Muscle layer of duodenum (tissue), 2 donors: Measurements from ENCODE around the gene APOO.

ENCODE experiments used
- H3K27ac ChIP-seq: one replicate; pipeline ENCODE4 v1.7.0; 2013; ENCODE audit warnings: mild to moderate bottlenecking, low read length
- H3K27me3 ChIP-seq: one replicate; pipeline ENCODE4 v1.7.0; 2013; ENCODE audit warnings: low read depth, mild to moderate bottlenecking, control low read depth, low read length
- H3K36me3 ChIP-seq, 2 donors: one replicate each; pipeline ENCODE4 v1.7.0; 2013; ENCODE audit warnings: low read length in 2 of 2, control low read depth in 1 of 2, mild to moderate bottlenecking in 1 of 2; ENCODE audit not compliant: insufficient read depth in 2 of 2, control insufficient read depth in 1 of 2
- H3K4me1 ChIP-seq, 2 donors: one replicate each; pipeline ENCODE4 v1.7.0; 2013; ENCODE audit warnings: low read length in 2 of 2, mild to moderate bottlenecking in 2 of 2, control low read depth in 1 of 2, moderate library complexity in 1 of 2; ENCODE audit not compliant: insufficient read depth in 2 of 2, control insufficient read depth in 1 of 2
- H3K4me3 ChIP-seq, 2 donors: one replicate each; pipeline ENCODE4 v1.7.0; 2013; ENCODE audit warnings: low read length in 2 of 2, low read depth in 1 of 2, mild to moderate bottlenecking in 1 of 2
- H3K9me3 ChIP-seq, 2 donors: one replicate each; pipeline ENCODE4 v1.7.0; 2013; ENCODE audit warnings: low read length in 2 of 2, control low read depth in 1 of 2, mild to moderate bottlenecking in 1 of 2; ENCODE audit not compliant: control insufficient read depth in 1 of 2
- donor health status: healthy.

The APOO gene

DNA sequence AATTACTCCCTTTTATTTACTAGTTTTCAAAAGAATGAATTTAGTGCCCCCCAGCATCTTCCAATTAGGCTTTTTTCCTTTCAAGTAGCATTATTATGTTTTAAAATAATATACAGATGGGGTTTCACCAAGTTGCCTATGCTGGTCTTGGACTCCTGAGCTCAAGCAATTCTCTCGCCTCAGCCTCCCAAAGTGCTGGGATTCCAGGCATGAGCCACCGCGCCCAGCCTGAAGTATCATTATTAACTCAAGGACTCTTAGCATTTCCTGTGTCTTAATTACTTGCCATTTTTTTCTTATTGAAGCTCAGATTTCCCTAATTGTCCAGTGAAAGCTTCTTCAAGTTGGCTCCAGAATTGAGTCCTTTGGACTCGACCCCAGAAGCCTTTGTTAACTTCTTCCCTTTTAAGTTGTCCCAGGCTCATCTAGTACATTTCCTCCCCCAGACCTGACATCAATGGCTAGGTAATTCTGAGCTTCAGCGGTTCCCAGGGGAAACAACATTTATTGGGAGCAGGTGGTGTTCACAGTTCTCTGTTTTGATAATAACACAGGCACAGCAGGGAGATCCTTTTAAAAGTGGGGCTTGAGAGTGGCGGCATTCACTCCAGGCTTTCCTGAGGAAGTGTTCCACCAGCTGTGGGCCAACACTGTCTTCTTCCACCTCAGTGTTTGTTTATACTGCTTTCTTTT, 114.7 kb downstream of the APOO start:
- H3K36me3 ChIP-seq: no peaks in the 10 kb centered on the region
- H3K27ac ChIP-seq: no peak overlapping the region
- H3K27me3 ChIP-seq: no peaks in the 10 kb centered on the region
- no peak overlapping the region for H3K4me3 ChIP-seq
- no peaks in the 10 kb centered on the region for H3K4me1 ChIP-seq
- no peaks in the 10 kb centered on the region for H3K9me3 ChIP-seq

GRCh38 chrX:23790155-23790497, 117.6 kb downstream of the APOO start:
- Histone ChIP-seq H3K4me3 (no peak overlapping the region), H3K36me3 (peaks cover 3 to 11% of the 10 kb centered on the region in 2 donors), H3K9me3 (no peaks in the 10 kb centered on the region), H3K27ac (peak overlapping the region; percentile 23), H3K4me1 (no peaks in the 10 kb centered on the region), H3K27me3 (no peaks in the 10 kb centered on the region)

- H3K4me3 ChIP-seq: no peak overlapping the region
- peaks cover 7 to 16% of the 10 kb centered on the region in 2 donors for H3K36me3 ChIP-seq
- peaks cover 0 to 5% of the 10 kb centered on the region in 2 donors for H3K4me1 ChIP-seq
- peak overlapping the region; percentile 23 for H3K27ac ChIP-seq
- no peaks in the 10 kb centered on the region for H3K9me3 ChIP-seq
- no peaks in the 10 kb centered on the region for H3K27me3 ChIP-seq
Observed at GRCh38 chrX:23789386-23790154, 118.2 kb downstream of the APOO start.

DNA sequence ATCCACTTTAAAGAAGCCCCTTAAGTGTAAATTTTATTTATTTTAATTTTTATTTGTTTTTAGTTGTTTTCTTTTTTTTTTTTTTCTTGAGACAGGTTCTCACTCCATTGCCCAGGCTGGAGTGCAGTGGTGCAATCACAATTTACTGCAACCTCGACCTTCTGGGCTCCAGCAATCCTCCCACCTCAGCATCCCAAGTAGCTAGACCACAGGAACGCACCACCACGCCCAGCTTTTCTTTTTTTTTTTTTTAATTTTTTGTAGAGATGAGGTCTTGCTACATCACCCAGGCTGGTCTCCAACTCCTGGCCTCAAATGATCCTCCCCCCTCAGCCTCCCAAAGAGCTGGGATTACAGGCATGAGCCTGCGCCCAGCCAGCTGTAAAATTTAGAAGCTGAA, 118.8 kb downstream of the APOO start:
- Histone ChIP-seq H3K4me1 (peaks cover 0 to 7% of the 10 kb centered on the region in 2 donors), H3K9me3 (no peaks in the 10 kb centered on the region), H3K27ac (no peak overlapping the region), H3K36me3 (peaks cover 7 to 17% of the 10 kb centered on the region in 2 donors), H3K27me3 (no peaks in the 10 kb centered on the region), H3K4me3 (no peak overlapping the region)

GRCh38 chrX:23788521-23788920, 119.2 kb downstream of the APOO start:
- H3K36me3 ChIP-seq: peaks cover 7 to 17% of the 10 kb centered on the region in 2 donors
- H3K27ac ChIP-seq: no peak overlapping the region
- no peak overlapping the region for H3K4me3 ChIP-seq
- H3K4me1 ChIP-seq: peaks cover 0 to 7% of the 10 kb centered on the region in 2 donors
- no peaks in the 10 kb centered on the region for H3K9me3 ChIP-seq
- H3K27me3 ChIP-seq: no peaks in the 10 kb centered on the region

GRCh38 chrX:23787745-23788118, 120.0 kb downstream of the APOO start:
- H3K4me3 ChIP-seq: no peak overlapping the region
- no peaks in the 10 kb centered on the region for H3K27me3 ChIP-seq
- H3K36me3 ChIP-seq: peaks cover 7 to 17% of the 10 kb centered on the region in 2 donors
- H3K27ac ChIP-seq: no peak overlapping the region
- no peaks in the 10 kb centered on the region for H3K9me3 ChIP-seq
- peaks cover 0 to 7% of the 10 kb centered on the region in 2 donors for H3K4me1 ChIP-seq

- peaks cover 0 to 7% of the 10 kb centered on the region in 2 donors for H3K4me1 ChIP-seq
- H3K9me3 ChIP-seq: no peaks in the 10 kb centered on the region
- peaks cover 7 to 17% of the 10 kb centered on the region in 2 donors for H3K36me3 ChIP-seq
- H3K4me3 ChIP-seq: peak overlapping the region in 1 of 2 donors; percentile 92
- H3K27ac ChIP-seq: peak overlapping the region; percentile 99
- no peaks in the 10 kb centered on the region for H3K27me3 ChIP-seq
Observed at GRCh38 chrX:23786268-23786815, 121.4 kb downstream of the APOO start.

- Histone ChIP-seq H3K4me3 (peak overlapping the region; percentile 74 to 92), H3K9me3 (no peaks in the 10 kb centered on the region), H3K36me3 (peaks cover 7 to 17% of the 10 kb centered on the region in 2 donors), H3K27ac (peak overlapping the region; percentile 99), H3K4me1 (peaks cover 0 to 7% of the 10 kb centered on the region in 2 donors), H3K27me3 (no peaks in the 10 kb centered on the region)
Observed at GRCh38 chrX:23785580-23785979, 122.2 kb downstream of the APOO start.

DNA sequence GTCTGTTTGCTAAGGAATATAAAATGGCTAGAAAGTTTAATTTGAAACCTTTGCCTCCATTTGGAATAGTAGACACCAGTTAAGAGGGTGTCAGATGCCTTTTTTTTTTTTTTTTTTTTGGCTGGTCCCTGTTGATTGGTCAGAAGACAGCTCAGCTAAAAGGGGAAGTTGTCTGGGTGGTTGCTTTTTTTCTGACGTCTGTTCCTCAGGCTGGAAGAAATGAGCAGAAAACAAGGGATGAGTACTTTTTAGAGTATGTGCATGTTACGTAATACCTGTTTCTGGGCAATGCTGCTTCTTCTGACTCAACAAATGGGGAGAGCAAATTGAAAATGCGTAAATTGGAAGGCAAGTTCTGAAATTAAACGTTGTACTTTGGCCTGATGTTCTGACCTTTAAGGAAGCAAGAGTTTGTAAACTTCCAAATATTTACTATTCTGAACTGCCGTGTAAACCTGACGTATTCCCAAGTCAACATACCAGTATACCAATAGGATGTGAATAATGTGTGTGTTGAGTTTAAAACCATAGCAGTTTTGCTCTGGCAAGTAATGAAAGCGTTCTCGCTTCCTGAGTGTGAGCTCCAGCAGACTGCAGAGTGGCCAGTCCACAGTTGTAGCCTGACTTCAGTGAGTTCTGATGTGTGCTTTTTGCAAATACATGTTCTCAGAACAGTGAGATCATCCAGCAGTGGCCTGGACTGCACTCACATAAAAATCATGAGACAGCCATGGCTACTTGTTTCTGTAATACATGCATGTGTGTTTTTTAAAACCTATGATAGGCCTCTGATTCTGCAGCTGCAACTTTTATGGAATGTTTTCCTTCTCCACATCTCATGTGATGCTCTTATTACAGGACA, 123.0 kb downstream of the APOO start:
- Histone ChIP-seq H3K27ac (peak overlapping the region; percentile 99), H3K9me3 (no peaks in the 10 kb centered on the region), H3K36me3 (peaks cover 7 to 17% of the 10 kb centered on the region in 2 donors), H3K27me3 (no peaks in the 10 kb centered on the region), H3K4me1 (peaks cover 0 to 7% of the 10 kb centered on the region in 2 donors), H3K4me3 (peak overlapping the region; percentile 74 to 92)

DNA sequence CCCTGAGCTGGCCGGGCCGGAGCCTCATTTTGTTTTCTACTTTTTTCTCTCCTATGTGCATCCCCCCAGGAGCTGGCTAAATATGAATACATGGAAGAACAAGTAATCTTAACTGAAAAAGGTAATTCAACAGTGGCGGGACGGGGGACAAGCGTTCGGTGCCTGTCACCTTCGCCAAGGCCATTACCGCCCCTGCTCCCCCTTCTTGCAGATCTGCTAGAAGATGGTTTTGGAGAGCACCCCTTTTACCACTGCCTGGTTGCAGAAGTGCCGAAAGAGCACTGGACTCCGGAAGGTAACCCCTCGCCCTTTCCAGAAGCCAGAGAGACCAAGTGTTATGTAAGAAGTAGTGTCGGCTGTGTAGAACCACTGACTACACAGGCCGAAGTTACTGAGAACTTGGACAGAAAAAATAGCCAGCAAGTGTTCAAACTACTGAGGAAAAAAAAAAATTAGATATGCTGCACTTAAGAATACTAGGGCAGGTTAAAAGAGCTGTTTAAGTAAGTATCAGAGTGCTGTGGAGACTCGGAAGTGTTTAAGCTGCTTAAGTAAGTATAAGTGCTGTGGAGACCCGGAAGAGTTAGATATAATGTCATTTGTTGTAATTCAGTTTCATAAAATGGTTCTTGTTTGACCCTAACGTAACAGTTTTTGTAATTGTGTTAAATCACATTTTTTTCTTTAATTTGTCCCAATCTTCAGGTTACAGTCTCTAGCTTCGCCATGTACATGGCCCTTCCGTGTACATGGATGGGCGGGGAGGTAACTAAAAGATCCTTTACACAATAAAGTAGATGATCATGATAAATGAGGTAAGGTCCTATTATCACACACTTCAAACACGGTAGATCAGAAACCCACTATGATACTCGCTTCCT, 123.9 kb downstream of the APOO start:
- peak overlapping the region; percentile 74 to 92 for H3K4me3 ChIP-seq
- peaks cover 0 to 7% of the 10 kb centered on the region in 2 donors for H3K4me1 ChIP-seq
- H3K27ac ChIP-seq: peak overlapping the region; percentile 99
- H3K27me3 ChIP-seq: no peaks in the 10 kb centered on the region
- H3K9me3 ChIP-seq: no peaks in the 10 kb centered on the region
- peaks cover 7 to 17% of the 10 kb centered on the region in 2 donors for H3K36me3 ChIP-seq
